GM12878 (cell line): ENCODE data around the gene CEP63. TPM values are rescaled to one million over a fixed set of nuclear protein-coding genes. Genes with fewer than 3 reads are reported as not detected.

Experiments
- ATAC-seq: fragments of 200-7000 bp; cut with Tn5 transposase; 3 replicates; pipeline ENCODE4 v1.9.1; 2020; ENCODE audit warnings: mild to moderate bottlenecking, moderate library complexity
- BruUV-seq: library from RNA; stranded (reverse); fragments of 400-500 nt; replicated peaks from 2 replicates; lab custom pipeline; 2021; lab: Mats Ljungman, UMichigan
- CTCF ChIA-PET: fragments of 300-600 bp; sonication (Branson Sonifier 250); formaldehyde crosslinking; extraction: SDS; loops from one replicate; lab custom pipeline; 2021; ENCODE audit warnings: inconsistent platforms; lab: Yijun Ruan, JAX
- POLR2A ChIA-PET: fragments of 350-600 bp; formaldehyde crosslinking; extraction: SDS; loops from one replicate; lab custom pipeline; 2021; ENCODE audit warnings: inconsistent platforms; lab: Charles Lee
- RAD21 ChIA-PET: fragments of 300-600 bp; sonication (Branson Sonifier 250); formaldehyde crosslinking; loops from one replicate; lab custom pipeline; 2023; ENCODE audit warnings: antibody characterized with exemption; ENCODE audit not compliant: unreplicated experiment; lab: Charles Lee
- SMC1A ChIA-PET: fragments of 300-600 bp; sonication (Branson Sonifier 250); formaldehyde crosslinking; loops from one replicate; lab custom pipeline; 2023; ENCODE audit not compliant: unreplicated experiment, uncharacterized antibody; lab: Charles Lee
- DNase-seq: peaks from one replicate; pipeline ENCODE4 v3.0.0-alpha.2; 2011; ENCODE audit warnings: low read depth, low spot score
- FAIRE-seq: peaks from 3 replicates; lab custom pipeline; 2011; peaks lifted over from hg19 to GRCh38; lab: Jason Lieb, UNC
- H2AFZ ChIP-seq: 2 replicates; pipeline ENCODE4 v1.6.0; 2011; ENCODE audit warnings: low read depth, low read length, control low read depth; ENCODE audit not compliant: control insufficient read depth
- H3K27ac ChIP-seq: 2 replicates; pipeline ENCODE4 v1.5.1; 2011; ENCODE audit warnings: control low read depth; ENCODE audit not compliant: control insufficient read depth, insufficient read depth
- H3K27me3 ChIP-seq, 2 experiments: replicated peaks in 1 of 2; 2 replicates each; pipeline versions ENCODE4 v1.6.0 to v1.6.1; 2011; ENCODE audit warnings: low read length in 1 of 2; ENCODE audit not compliant: control insufficient read depth in 2 of 2, insufficient read depth in 2 of 2
- H3K36me3 ChIP-seq, 2 experiments: 2 replicates each; pipeline ENCODE4 v1.5.1; 2011; ENCODE audit warnings: low read length in 1 of 2; ENCODE audit not compliant: control insufficient read depth in 2 of 2, insufficient read depth in 2 of 2
- H3K4me1 ChIP-seq: 2 replicates; pipeline ENCODE4 v1.6.1; 2011; ENCODE audit warnings: mild to moderate bottlenecking, low read length, moderate library complexity, mixed read lengths; ENCODE audit not compliant: control insufficient read depth, insufficient read depth
- H3K4me2 ChIP-seq: 2 replicates; pipeline ENCODE4 v1.6.0; 2011; ENCODE audit warnings: control low read depth; ENCODE audit not compliant: control insufficient read depth, insufficient read depth
- H3K4me3 ChIP-seq: fragments of 200-600 bp; sonication (generic); 2 replicates; pipeline ENCODE4 v1.5.1; 2016
- H3K79me2 ChIP-seq: 2 replicates; pipeline ENCODE4 v1.6.0; 2011; ENCODE audit warnings: low read length; ENCODE audit not compliant: control insufficient read depth, insufficient read depth
- H3K9ac ChIP-seq: 2 replicates; pipeline ENCODE4 v1.8.0; 2011; ENCODE audit warnings: low read length, control low read depth, mixed read lengths; ENCODE audit not compliant: control insufficient read depth, insufficient read depth
- H3K9me3 ChIP-seq: replicated peaks from 3 replicates; pipeline ENCODE4 v1.5.1; 2011; ENCODE audit warnings: mild to moderate bottlenecking, low read length; ENCODE audit not compliant: control insufficient read depth, insufficient read depth
- H4K20me1 ChIP-seq: 2 replicates; pipeline ENCODE4 v1.6.0; 2011; ENCODE audit not compliant: control insufficient read depth, insufficient read depth
- ATF2 ChIP-seq: IDR thresholded peaks from 2 replicates; pipeline ENCODE4 v1.6.1; 2012; ENCODE audit warnings: low read length, inconsistent platforms
- CBFB ChIP-seq: IDR thresholded peaks from 2 replicates; pipeline ENCODE4 v1.6.1; 2016; ENCODE audit warnings: antibody characterized with exemption, low read depth
- CBX5 ChIP-seq: sonication (generic); IDR thresholded peaks from 2 replicates; pipeline ENCODE4 v1.6.1; 2016; ENCODE audit warnings: low read depth, moderate library complexity, mild to moderate bottlenecking, inconsistent platforms
- CTCF ChIP-seq, 3 experiments: IDR thresholded peaks in 2 of 3; conservative IDR thresholded peaks in 1 of 3; 2 replicates each; pipeline ENCODE4 v1.5.1; 2011; ENCODE audit warnings: low read depth in 3 of 3, low read length in 3 of 3, mild to moderate bottlenecking in 3 of 3, control low read depth in 2 of 3, moderate library complexity in 2 of 3, inconsistent platforms in 1 of 3, mixed read lengths in 1 of 3; ENCODE audit not compliant: control insufficient read depth in 2 of 3, insufficient read depth in 1 of 3; ENCODE audit errors: extremely low read depth in 1 of 3
- FOXK2 ChIP-seq: fragments of 450-650 bp; IDR thresholded peaks from 2 replicates; pipeline ENCODE4 v1.6.1; 2017; ENCODE audit warnings: mild to moderate bottlenecking, moderate library complexity
- MYB ChIP-seq: fragments of 150-350 bp; IDR thresholded peaks from 2 replicates; pipeline ENCODE4 v1.6.1; 2014; ENCODE audit warnings: mild to moderate bottlenecking, low read depth, low read length, borderline replicate concordance
- NR2F1 ChIP-seq: fragments of 450-650 bp; conservative IDR thresholded peaks from 2 replicates; pipeline ENCODE4 v1.6.1; 2017; ENCODE audit warnings: mild to moderate bottlenecking
- PRDM15 ChIP-seq: fragments of 450-650 bp; formaldehyde crosslinking; IDR thresholded peaks from 2 replicates; pipeline ENCODE4 v1.4.0; 2020; ENCODE audit warnings: mild to moderate bottlenecking, moderate library complexity
- SIX5 ChIP-seq: IDR thresholded peaks from 2 replicates; pipeline ENCODE4 v1.6.1; 2011; ENCODE audit warnings: mild to moderate bottlenecking, low read depth, low read length, moderate library complexity; ENCODE audit not compliant: severe bottlenecking
- SPI1 ChIP-seq: IDR thresholded peaks from 2 replicates; pipeline ENCODE4 v1.6.1; 2011; ENCODE audit warnings: low read depth, mild to moderate bottlenecking, low read length, moderate library complexity, borderline replicate concordance; ENCODE audit not compliant: insufficient read depth
- WGBS: methylation state at CpG from one replicate; pipeline ENCODE4 v1.1.6; 2016; ENCODE audit warnings: low lambda C conversion rate; ENCODE audit not compliant: insufficient replicate concordance, insufficient coverage; ENCODE audit errors: missing lambda C conversion rate; 5-methylcytosine and 5-hydroxymethylcytosine counted together
- in situ Hi-C: fragments of 300-500 bp; cut with MboI; formaldehyde crosslinking; loops from 9 replicates; pipeline ENCODE4 v1.14.3; 2018; ENCODE audit warnings: mixed read lengths
- intact Hi-C: fragments of 100-400 bp; cut with micrococcal nuclease; formaldehyde crosslinking; loops from one replicate; pipeline ENCODE4 v1.14.2; 2022; ENCODE audit not compliant: unreplicated experiment
- polyA plus RNA-seq, 11 experiments: library from polyadenylated mRNA; depleted of rRNA in 4 of 11; unstranded in 6 of 11; stranded (reverse) in 5 of 11; fragments of >200 nt; fragmentation: Nextera tagmentation in 4 of 11; fragmentation: Illumina TruSeq in 1 of 11; extraction: Ambion mirVana in 4 of 11; extraction: Trizol in 1 of 11; gene quantifications; 1 replicate in 1 of 11; 2 replicates in 10 of 11; pipeline versions ENCODE4 v1.2.1 to v1.2.3, GENCODE V29; 2011 to 2016; ENCODE audit warnings: inconsistent platforms in 2 of 11, missing spikeins in 2 of 11, low read depth in 1 of 11
- total RNA-seq, 4 experiments: library from RNA; depleted of rRNA in 3 of 4; stranded (reverse); fragments of >200 nt in 3 of 4; fragmentation: Illumina TruSeq in 1 of 4; extraction: Trizol in 1 of 4; gene quantifications; 2 replicates each; pipeline versions ENCODE4 v1.2.1 to v1.2.3, GENCODE V29; 2013 to 2021
- TF ChIP-seq, protein P1 (sequence below): IDR thresholded peaks from 2 replicates; pipeline ENCODE4 v1.6.1; 2011; ENCODE audit warnings: mild to moderate bottlenecking, low read depth, low read length, moderate library complexity; ENCODE audit not compliant: insufficient replicate concordance

Gene CEP63
- total and polyA plus RNA-seq, 10 of the 15 experiments (the other 5 are each of a cell fraction or from before 2014, with no cell fraction given): 14.0 to 36.9 (median 26.8) TPM

GRCh38 chr3:134576426-134576825 lies 90.6 kb downstream of the CEP63 start:
- no TSS peak for BruUV-seq
- CTCF ChIA-PET: no interaction called here
- 68% methylated on average over 6 of the region's 6 CpGs for WGBS
- SMC1A ChIA-PET: no interaction called here
- POLR2A ChIA-PET: interaction anchor here (0.7 kb wide), 1 partner anchor 39 kb away, joined by 8 read pairs; no protein-coding TSS in a partner anchor
- H3K9me3 ChIP-seq: no peaks in the 10 kb centered on the region
- no peak overlapping the region for H3K9ac ChIP-seq
- TF ChIP-seq SIX5 (no peak), ATF2 (no peak), NR2F1 (no peak), CBX5 (no peak), PRDM15 (CRISPR knock-in tag) (no peak), CBFB (no peak), MYB (no peak), CTCF (IDR thresholded peaks at IDR 0.05 in 2 of 3, conservative IDR thresholded peaks at IDR 0.05 in 1 of 3; ENCODE audit: control insufficient read depth in 2 of 3, extremely low read depth in 1 of 3, insufficient read depth in 1 of 3, low read depth in 3 of 3, low read length in 3 of 3) (no peak), FOXK2 (no peak), SPI1 (no peak)
- TF ChIP-seq, protein P1, sequence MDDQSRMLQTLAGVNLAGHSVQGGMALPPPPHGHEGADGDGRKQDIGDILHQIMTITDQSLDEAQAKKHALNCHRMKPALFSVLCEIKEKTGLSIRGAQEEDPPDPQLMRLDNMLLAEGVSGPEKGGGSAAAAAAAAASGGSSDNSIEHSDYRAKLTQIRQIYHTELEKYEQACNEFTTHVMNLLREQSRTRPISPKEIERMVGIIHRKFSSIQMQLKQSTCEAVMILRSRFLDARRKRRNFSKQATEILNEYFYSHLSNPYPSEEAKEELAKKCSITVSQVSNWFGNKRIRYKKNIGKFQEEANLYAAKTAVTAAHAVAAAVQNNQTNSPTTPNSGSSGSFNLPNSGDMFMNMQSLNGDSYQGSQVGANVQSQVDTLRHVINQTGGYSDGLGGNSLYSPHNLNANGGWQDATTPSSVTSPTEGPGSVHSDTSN: no peak
- RAD21 ChIA-PET: no interaction called here
- FAIRE-seq (no peak), ATAC-seq (no peak), DNase-seq (no peak)
- H3K4me2 ChIP-seq: no peak overlapping the region
- H3K36me3 ChIP-seq: no peaks in the 10 kb centered on the region
- H3K27ac ChIP-seq: no peak overlapping the region
- H3K27me3 ChIP-seq: no peaks in the 10 kb centered on the region
- in situ Hi-C loops (no loop called here), intact Hi-C loops (no loop called here)
- H3K79me2 ChIP-seq: no peaks in the 10 kb centered on the region
- H3K4me1 ChIP-seq: no peaks in the 10 kb centered on the region
- no peak overlapping the region for H3K4me3 ChIP-seq
- H2AFZ ChIP-seq: no peak overlapping the region
- H4K20me1 ChIP-seq: no peaks in the 10 kb centered on the region
